ENCODE results near the gene DAP3.
"Not testable (repeated sequence)": the region's sequence is repeated elsewhere in the genome, so short reads cannot be mapped to it uniquely, and the experiment has no call there.

DAP3 gene

DNA sequence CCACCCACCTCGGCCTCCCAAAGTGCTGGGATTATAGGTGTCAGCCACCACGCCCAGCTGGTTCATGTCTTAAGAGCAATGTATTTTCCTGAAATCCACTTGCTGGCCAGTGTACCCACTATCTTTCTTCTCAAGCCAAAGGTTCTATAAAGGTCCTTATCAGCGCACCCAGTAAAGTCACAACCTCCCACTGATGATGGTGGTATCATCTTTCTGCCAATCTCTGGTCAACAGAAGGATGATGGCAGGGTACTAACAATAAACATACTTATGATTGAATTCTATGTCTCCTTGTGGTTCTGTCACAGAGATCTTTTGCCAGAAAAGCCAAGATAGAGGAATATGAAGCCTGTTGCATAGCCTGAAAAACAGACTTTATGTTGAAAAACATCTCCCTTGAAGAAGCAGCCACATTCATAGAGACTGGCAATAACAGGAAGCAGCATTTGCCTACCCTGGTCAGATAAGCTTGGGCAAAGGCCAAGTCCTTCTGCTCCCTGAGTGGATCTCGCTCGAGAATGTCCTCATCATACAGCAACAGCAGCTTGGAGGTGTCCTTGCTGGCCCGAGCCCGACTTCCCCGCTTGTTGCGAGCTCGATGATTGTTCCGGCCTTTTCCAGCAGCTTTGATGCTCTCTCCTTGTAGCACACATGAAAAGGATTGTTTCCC lies 73.0 kb downstream of the DAP3 start:
- TF ChIP-seq, protein P1, sequence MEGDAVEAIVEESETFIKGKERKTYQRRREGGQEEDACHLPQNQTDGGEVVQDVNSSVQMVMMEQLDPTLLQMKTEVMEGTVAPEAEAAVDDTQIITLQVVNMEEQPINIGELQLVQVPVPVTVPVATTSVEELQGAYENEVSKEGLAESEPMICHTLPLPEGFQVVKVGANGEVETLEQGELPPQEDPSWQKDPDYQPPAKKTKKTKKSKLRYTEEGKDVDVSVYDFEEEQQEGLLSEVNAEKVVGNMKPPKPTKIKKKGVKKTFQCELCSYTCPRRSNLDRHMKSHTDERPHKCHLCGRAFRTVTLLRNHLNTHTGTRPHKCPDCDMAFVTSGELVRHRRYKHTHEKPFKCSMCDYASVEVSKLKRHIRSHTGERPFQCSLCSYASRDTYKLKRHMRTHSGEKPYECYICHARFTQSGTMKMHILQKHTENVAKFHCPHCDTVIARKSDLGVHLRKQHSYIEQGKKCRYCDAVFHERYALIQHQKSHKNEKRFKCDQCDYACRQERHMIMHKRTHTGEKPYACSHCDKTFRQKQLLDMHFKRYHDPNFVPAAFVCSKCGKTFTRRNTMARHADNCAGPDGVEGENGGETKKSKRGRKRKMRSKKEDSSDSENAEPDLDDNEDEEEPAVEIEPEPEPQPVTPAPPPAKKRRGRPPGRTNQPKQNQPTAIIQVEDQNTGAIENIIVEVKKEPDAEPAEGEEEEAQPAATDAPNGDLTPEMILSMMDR (conservative IDR thresholded peaks at IDR 0.05; ENCODE audit: low read length): no peak
- no peak for DNase-seq (ENCODE audit: low read depth)
- no peak overlapping the region for H3K4me3 ChIP-seq (ENCODE audit: low read length)

- TF ChIP-seq, protein P1 (conservative IDR thresholded peaks at IDR 0.05; ENCODE audit: low read length): peak; percentile 8; the same call in 1 of the 2 replicates
- peak; percentile 90 for DNase-seq (ENCODE audit: low read depth)
- H3K4me3 ChIP-seq (ENCODE audit: low read length): not testable (repeated sequence)
These were observed 74.4 kb downstream of the DAP3 start for GRCh38 chr1:155763090-155763815.

DNA sequence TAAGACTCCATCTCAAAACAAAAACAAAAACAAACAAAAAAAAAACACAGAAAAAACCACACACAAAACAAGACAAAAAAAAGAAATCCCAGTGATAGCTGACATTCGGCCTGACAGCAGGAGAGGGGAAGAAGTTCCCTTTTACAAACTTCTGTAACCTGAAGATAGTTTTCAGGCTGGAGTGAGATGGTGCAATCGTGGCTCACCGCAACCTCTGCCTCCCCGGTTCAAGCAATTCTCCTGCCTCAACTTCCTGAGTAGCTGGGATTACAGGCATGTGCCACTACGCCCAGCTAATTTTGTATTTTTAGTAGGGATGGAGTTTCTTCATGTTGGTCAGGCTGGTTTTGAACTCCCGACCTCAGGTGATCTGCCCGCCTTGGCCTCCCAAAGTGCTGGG lies 75.1 kb downstream of the DAP3 start:
- not testable (repeated sequence) for H3K4me3 ChIP-seq (ENCODE audit: low read length); DNase-seq (ENCODE audit: low read depth)

- DNase-seq (ENCODE audit: low read depth); H3K4me3 ChIP-seq (ENCODE audit: low read length): not testable (repeated sequence)
These were observed 78.6 kb downstream of the DAP3 start for GRCh38 chr1:155767399-155767989.

- no peak overlapping the region for H3K4me3 ChIP-seq (ENCODE audit: low read length)
- no peak for DNase-seq (ENCODE audit: low read depth)
- TF ChIP-seq, protein P1 (conservative IDR thresholded peaks at IDR 0.05; ENCODE audit: low read length): no peak
These were observed 80.4 kb downstream of the DAP3 start for GRCh38 chr1:155769257-155769656.

GRCh38 chr1:155773221-155773620 lies 84.3 kb downstream of the DAP3 start:
- TF ChIP-seq, protein P1 (conservative IDR thresholded peaks at IDR 0.05; ENCODE audit: low read length): no peak
- H3K4me3 ChIP-seq (ENCODE audit: low read length): no peak overlapping the region
- no peak for DNase-seq (ENCODE audit: low read depth)

DNA sequence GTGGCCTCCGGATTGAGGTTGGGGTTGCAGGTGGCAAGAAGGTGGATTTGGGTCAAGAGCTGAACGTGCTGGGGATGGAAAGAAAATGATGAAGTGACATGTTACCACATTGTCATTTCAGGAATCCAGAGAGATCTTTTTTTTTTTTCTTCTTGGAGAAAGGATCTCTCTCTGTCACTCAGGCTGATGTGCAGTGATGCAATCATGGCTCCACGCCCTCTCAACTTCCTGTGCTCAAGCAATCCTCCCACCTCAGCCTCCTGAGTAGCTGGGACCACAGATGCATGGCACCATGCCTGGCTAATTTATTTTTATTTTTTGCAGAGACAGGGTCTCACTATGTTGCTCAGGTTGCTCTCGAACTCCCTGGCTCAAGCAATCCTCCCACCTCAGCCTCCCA lies 87.5 kb downstream of the DAP3 start:
- H3K4me3 ChIP-seq (ENCODE audit: low read length): no peak overlapping the region
- TF ChIP-seq, protein P1 (conservative IDR thresholded peaks at IDR 0.05; ENCODE audit: low read length): no peak
- peak; percentile 21 for DNase-seq (ENCODE audit: low read depth)

GRCh38 chr1:155777582-155777981 lies 88.7 kb downstream of the DAP3 start:
- H3K4me3 ChIP-seq (ENCODE audit: low read length): no peak overlapping the region
- no peak for DNase-seq (ENCODE audit: low read depth)
- TF ChIP-seq, protein P1 (conservative IDR thresholded peaks at IDR 0.05; ENCODE audit: low read length): no peak

Measured in AG10803 (cell line).